ENCODE results near the gene SLIT3.

The SLIT3 gene

DNA sequence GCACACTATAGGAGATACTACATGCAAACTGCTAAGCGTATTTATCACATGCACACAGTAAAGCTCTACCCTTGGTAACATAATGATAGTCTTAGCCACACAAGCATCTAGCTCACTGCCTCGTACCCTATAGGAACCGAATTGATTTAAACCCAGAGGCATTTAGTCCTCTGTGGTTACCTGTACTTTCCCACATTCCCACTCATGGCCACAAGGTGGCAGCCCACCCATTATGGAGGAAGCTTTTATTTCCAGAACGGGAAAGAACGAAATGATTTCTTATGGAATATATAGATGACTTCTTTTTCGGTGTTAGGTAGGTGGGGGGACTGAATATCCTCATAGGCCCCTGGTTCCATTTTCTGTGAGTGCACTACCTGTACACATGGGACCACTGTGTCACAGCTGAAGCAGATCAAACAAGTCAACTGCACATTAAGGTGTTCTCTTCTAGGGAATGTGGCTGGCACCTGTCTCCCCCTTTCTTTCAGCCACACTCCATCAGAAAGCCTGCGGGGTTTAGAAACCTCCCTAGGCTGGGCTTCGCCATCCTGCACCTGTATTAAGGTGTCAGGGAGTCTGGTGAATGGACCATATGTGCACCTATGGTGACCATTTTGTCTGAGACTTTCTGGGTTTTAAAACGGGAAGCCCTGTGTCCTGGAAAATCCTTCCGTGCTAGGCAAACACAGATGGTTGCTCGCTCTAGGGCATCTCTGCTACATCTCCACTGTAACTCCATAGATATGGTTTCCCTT lies 313.2 kb downstream of the SLIT3 start:
- peak; percentile 33 to 59 for DNase-seq

DNA sequence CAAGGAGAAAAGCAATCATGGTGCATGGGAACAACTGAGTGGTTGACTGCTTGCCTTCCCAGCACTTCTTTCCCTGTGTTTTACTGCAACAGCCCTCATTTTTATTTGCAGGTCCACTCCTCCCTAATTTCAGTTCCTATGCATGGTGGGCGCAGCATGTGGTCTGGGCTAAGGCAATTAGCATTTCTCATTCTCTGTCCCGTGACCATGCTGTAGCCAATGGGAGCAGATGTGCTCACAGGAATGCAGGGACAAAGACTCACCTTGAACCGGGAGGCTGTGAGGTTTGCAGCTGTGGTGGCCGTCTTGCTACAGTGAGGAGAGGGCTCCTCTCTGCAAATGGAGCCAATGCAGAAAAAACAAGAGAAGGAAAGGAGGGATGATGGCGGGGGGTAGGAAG lies 315.5 kb downstream of the SLIT3 start:
- no peak for DNase-seq

DNA sequence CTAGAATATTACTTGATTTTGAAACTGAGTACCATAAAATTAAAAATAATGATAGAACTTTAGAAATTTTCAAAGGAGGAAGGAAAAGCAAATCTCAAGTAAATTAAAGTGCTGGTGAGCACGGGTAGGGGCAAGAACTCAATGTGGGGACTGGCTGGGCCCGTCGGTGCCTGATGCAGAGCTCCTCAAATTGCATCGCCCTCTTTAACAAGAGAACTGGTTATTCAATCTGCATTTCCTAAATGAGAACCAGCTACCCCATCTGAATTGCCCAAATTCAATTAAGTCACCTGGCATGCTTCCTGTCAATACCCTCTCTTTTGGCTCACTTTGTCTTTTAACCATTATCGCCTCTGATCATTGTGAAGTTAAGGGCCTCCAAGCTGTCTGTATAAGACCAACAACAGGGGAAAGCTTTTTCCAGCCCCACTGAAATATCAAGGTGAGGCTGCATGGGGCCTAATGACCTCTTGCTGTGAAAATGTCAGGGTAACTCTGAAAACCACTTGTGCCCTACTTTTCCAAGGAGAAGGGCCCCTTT lies 316.7 kb downstream of the SLIT3 start:
- DNase-seq, result no peak

DNA sequence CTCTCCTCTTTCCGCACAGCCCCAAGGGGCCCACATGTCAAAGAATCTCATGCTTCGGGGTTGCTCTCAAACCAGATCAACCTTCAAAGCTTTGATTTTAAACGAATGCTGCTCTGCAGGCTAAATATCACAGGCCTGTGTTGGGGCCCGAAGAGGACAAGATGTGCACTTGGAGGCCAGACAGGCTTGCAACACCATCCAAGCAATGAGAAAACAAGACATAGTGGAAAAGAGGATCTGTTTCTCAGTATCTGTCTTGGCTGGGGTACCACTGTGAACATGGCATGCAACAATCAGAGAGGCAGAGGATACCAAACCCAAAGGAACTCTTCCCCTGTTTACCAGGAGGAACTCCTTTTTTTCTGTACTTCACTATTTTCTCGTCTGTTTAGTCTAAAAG lies 321.8 kb downstream of the SLIT3 start:
- DNase-seq, result no peak

DNA sequence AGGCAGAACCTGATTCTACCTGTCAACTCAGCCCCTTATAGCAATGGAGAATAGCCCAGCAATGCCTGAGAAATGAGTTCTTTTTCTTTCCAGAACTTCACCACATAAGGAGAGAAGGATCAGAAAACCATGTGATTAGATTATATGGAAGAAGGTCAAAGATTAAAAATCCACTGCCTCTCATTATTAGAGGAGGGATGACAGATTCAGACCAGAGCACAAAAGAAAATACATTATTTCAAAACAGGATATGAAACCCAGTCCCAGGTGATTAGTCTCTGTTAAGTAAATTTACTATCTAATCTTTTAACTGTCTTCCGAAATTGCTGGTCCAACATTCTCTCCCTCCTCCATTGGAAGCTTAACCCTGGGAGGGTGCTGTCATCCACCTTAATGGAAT lies 322.4 kb downstream of the SLIT3 start:
- no peak for DNase-seq

DNA sequence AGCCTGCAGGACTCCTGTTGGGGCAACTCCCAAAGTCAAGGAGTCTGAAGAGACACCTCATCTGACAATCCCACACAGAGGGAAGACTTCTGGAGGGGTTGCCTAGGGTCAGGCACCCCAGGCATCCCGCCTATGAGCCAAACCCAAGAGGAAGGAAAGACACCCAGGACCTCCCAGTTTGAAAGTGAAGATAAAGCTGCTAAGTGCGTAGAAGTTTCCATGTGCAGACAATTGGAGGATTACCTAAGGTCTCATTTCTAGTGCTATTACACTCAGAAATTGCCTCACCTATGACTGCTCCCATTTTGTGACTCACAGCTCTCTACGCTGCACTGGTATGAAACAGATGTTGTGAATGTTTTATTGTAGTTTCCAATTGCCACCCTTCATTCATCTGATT lies 322.9 kb downstream of the SLIT3 start:
- DNase-seq, result no peak

DNA sequence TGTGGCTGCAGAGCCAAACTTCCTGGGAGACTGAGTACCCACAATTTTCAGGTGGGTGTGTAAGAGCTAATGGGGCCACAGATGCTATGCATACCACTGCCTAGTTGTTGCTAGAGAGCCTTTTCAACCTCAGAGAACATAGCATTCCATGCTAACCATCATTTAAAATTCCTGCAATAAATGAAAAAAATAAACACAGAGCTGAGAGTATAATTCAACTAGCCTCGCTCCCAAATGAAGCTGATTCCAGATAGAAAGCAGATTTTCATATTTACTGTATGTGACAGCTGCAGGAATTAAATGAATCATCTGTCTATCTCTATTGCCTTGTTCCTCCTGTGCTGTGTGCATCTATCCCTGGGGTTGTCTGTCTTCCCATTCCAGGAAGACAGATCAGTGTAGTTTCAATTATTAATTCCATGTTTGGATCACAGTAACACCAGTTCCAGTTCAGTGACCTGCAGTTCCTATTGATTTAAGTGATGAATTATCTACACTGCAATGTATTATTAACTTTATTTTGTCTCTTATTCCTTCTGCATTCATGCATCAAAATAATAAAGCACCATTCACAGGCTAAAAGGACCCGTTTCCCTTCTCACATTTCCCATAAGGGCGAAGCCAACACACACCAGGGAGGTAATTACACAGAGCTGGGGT lies 324.5 kb downstream of the SLIT3 start:
- DNase-seq, result no peak

DNA sequence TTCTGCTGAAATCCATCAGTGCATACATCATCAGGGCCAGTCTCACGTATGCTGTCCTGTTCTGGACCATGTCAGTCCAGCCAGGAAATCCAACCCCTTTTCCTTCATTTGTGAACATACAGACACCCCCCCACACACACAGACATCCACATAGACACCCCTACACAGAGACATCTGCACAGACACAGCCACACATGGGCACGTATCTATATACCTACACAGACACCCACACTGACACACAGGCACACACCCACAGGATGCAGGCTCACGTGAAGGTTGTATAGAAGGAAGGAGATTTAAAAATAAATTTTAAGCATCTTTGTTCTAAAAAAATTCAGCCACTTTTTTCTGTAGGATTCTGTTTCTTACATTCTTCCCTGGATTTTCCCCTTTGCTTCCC lies 325.6 kb downstream of the SLIT3 start:
- DNase-seq, result no peak

DNA sequence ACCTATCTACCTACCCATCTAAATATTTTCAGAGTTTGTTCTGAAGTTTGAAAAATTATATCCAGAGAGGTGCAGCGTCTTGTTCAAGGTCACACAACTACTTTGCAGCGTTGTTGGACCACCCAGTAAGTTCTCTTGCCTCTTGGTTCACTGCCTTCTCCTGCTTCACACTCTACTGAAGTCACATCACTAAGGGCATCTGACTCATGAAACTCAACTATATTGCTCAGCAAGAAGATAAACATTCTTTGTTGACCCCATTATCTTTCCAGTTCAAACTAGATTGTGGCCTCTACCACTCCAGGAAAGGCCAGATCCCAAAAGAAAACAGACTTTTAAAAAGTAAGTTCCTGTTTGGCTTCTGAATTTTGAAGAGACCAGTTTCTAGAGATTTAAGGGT lies 326.9 kb downstream of the SLIT3 start:
- DNase-seq, result no peak

DNA sequence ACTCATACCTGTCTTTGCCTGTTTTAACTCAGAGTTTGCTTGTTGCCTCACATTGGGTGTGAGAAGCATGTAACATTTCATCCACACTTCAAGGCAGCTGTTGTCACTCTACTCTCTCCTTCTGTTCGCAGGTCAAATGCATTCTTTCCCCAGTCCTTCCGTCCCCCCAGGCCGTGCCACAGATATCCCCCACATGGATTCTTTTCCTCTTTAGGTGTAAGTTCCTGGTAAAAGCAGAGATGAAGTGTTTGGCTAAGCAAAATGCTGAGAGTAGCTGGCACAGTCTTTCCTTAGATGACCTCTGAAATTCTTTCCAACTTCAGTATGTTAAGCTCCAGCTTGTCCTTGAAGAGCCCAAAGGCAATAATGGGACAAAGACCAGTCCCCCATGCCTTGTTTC lies 328.2 kb downstream of the SLIT3 start:
- no peak for DNase-seq

DNA sequence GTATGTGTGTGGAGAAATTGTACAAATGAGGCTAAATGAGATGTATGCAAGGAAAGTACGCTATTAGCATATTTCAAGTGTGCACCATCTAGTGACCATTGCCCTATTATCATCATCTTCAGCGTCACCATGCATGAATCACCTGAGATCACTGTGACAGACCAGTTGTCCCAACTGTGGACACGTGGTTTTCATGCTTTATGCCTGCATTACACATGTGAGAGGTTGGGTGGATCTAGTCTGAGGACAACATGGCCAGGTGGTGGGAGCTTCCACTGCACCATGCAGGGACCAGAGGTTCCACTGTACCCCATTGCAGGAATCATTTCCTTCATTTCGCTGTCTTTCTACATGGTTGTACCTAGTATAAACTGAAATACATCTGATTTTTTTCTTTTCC lies 329.8 kb downstream of the SLIT3 start:
- no peak for DNase-seq

DNA sequence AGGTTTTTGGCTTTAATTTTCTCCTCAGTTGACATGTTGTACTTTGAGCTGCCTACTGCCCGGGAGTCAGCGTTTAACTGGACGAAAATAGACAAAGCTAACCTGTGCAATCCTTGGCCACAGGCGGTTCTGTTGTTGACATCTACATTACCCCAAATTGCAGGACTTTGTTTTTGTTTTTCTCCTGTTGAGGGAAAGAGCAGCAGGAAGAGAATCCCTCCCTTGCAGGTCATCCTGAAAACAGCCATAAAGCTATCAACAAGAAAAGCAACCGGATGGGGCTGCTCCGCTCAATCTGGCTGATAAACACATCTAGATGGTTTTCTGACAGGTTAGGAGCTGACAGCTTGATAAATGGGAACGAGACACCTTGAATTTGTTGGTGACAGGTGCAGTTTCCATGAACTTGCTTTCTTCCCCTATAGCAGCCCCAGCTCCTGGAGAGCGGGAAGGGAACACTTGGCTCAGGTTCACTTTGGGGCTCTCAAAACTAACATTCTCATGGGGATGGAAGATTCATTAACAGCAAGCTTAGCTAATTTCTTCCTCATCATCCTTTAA lies 331.5 kb downstream of the SLIT3 start:
- DNase-seq, result no peak

DNA sequence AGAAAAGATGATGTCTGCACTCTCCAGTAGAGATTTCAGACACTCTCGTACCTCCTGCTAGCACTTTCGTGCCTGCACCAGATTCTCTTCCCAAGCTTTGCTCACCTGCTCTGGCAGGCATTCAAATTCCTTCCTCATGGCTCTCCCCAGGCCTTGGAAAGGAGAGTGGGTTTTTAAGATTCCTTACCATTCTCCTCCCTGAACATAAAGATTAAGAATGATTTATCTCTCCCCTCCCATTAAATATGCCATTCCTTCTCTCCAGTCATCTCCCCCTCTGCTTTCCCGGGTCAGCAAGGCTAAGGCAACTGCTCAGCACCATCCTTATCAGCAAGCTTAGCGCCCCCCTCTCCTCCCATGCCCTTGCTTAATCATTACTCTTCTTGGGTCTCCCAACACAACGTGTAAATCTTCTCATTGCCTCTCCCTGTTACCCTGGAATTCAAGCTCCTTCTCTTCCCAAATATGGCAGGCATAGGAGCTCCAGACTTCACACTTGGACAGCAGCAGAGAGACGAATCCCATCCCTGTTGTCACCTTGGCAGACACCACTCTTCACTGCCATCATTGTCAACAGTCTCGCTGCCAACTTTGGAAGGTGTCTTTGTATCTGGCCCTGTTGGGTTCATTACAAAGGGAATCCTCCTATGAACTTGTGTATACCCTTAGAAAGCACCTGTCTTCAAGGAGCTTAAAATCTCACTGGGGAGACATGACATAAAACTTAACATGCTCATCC lies 332.9 kb downstream of the SLIT3 start:
- DNase-seq, result no peak

DNA sequence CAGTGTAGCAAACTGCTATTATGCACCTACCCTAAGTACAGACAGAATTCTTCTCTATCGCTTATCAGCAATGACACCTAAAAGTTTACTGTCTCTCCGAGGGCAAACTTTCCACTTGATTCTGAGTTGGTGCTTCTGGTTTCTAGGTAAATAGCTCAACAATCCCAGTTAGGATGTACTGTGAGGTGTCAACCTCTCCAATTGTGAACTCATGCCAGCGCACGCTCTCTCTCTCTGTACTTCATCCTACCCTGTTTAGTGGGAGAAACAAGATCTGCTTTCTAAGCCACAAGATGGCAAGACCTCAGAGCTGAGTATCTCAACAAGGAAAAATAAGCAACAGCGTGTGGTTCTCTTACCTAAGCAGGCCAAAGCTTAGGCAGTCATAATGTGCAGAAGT lies 335.3 kb downstream of the SLIT3 start:
- no peak for DNase-seq

DNA sequence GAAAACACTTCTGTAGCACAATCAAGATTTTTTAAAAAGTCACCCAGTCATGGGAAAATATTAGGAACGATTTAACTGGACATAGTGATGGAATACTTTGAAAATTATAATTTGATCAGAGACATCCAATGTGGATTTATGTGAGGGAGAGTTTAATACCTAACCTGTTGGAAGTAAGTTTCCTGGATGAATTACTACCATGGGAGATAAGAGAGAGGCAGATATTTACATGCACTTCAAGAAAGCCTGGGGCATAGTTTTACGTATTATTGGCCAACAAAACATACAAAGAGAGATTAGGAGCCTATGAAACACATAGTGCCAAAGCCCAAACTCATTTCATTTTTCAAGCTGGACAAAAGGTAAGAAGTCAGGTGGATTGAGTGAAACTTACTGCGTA lies 336.8 kb downstream of the SLIT3 start:
- DNase-seq, result no peak

DNA sequence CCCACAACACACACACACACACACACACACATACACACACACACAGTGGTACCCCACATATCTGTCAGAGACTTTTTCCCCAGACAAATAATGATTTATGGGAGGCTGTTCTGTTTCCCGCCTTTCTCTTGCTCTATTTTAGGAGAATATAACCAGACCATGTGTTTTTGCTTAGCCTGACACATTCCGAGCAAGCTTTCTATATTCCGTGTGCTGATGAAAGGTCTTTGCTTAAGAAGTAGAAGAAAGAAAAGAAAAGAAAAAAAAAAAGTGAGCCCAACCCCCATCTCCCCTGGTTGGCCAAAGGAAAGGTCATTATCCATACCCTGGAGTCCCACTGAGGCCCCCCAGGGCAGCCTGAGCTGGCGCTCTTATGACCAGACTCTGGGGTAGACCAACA lies 338.6 kb downstream of the SLIT3 start:
- DNase-seq, result no peak

DNA sequence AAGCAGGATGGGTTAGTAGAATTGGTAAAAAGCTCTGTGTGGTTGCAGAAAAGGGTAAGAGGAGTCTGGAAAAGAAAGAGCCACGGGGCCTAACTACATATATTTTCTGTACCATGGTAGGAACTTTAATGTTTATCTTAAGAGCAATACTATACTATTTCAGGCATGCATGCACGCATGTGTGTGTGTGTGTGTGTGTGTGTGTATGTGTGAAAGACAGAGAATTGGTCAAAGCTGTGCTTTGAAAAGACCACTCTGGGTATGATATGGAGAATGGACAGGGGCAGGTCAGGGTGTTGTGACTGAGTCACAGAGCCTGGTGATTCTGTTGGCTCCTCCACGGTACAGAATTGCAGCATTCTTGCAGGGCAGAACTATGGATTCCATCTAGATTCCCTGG lies 339.3 kb downstream of the SLIT3 start:
- DNase-seq, result no peak

DNA sequence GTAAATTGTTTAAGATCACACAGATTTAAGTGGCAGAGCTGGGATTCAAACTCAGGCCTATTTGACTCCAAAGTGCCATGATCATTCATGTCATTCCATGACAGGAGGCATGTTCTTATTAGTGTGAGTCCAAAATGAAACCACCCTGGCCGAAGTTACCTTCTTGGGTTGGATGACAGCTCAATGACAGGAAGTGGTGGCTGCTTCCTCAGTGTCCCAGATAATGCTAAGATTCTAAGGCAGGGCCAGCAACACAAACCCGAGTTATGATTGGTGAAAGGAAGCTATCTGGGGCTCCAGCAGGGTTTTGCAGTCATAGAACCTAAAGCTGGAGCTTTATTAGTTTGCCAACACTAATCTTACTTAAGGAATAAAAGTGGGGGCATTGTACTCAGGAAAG lies 340.4 kb downstream of the SLIT3 start:
- DNase-seq, result no peak

DNA sequence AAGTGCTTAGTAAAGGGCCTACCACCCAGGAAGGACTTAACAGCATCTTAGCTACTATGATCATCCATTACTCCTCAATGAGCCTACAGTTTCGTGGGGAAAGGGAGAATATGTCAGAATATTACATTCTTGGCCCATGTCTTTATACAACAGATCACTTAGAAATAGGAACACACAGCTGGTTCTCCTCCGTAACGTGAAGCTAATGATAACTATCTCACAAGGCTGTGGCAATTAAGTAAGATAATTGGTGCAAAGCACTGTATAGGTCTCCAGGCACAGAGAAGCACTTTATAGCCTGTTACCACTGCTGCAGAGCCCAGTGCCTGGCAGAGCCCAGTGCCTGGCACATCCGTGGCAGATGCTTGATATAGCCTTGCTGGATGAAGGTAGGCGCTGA lies 347.6 kb downstream of the SLIT3 start:
- DNase-seq, result no peak

DNA sequence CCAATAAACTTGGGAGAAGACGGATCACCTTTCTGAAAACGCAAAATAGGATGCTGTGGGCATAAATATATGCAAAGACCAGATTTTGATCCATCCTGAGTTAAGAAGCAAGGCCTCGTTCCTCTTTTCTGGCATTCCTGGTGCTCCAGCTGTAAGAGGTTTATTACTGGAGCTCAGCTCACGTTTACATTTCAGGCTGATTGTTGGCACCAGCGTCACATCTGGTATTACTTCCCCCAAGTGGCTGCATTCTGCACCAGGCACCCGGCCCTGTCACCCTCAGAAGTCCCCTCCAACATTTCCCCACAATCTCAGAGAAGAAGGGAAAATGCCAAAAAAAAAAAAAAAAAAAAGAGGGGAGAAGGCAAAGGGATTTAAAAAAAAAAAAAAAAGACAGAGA lies 348.7 kb downstream of the SLIT3 start:
- DNase-seq, result no peak

DNA sequence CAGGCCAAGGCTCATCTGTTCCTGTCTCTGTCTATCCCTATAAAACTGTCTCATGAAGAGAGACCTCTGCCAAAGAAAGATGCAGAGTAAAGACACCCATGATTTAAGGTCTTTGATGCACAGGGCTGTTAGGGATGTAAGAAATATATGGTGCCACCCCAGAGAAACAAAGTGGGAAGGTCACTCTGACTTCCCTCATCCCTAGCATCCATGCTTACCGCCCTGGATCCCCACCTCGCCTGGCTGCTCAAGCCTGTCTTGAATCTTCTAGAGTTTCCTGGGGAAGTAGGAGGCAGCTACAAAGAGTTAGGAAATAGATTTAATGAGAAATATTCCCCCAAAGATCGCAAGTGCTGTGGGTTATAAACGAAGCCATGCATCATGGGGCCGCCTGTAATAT lies 349.2 kb downstream of the SLIT3 start:
- no peak for DNase-seq

DNA sequence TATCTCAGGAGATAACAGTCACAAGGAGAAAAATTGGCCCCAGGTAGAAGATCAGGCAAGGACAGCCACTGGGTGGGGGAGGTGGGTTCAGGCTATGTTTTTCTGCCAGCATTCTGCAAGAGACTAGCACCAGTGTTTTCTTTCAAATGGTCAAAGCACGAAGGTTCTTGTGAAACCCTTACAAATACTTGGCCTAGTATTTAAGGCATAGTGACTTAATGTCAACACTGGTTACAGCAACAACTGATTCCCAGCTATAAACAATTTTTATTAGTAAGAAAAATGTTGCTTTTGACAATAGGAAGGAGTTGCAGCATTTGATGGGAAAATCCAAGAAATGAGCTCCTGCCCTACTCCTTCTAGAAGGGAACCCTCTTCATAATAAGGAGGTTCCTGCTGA lies 349.6 kb downstream of the SLIT3 start:
- no peak for DNase-seq

DNA sequence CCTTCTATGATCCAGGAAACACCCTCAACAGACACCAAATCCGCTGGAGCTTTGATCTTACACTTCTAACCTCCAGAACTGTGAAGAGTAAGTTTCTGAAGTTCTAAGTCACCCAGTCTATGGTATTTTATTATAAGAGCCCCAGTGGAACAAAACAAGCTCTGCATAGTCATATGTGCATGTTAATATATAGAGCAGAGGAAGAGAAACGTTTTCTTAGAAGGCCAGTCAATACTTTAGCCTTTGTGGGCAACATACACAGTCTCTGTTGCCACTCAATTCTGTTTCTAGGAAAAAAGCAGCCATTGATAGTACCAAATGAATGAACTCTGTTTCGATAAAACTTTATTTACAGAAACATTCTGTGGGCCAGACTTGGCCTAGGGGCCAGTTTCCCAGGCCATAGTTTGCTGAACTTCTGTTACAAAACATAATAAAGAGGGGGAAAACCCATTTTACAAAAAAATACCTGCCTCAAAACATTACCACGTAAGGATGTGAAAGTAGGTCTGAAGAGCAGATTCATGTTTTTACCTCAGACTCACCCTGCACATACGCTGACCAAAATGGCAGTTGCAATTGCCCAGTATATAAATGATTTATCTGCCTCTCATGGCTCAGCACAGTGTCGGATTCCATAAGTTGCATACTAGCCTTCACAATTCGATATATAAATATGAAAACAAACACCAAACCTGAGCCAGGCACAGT lies 350.5 kb downstream of the SLIT3 start:
- no peak for DNase-seq

Data from Kasumi-1 (cell line).